Measurements from ENCODE around the gene ZNF384. TPM values are rescaled to one million over a fixed set of nuclear protein-coding genes. Genes with fewer than 3 reads are reported as not detected.

Gene ZNF384
- total RNA-seq, 1 experiment from 2014 or later, result 63.8 TPM

GRCh38 chr12:6620137-6620884 lies 68.9 kb downstream of the ZNF384 start:
- H3K36me3 Mint-ChIP-seq, result no peaks in the 10 kb centered on the region
- ChIA-PET CTCF (interaction anchor here (0.6 to 6.7 kb wide), 49 partner anchors 8 to 313 kb away, joined by 3 to 111 read pairs (median 5); partner anchors contain the start of genes ACRBP, CDCA3, COPS7A and LPAR5), POLR2A (interaction anchor here (0.5 to 1.4 kb wide), 5 partner anchors 24 to 252 kb away, joined by 3 to 4 read pairs (median 3); partner anchors contain the start of genes ACRBP and SPSB2)
- peak; percentile 87 for ATAC-seq
- peaks cover 6% of the 10 kb centered on the region; the same call in 1 of the 2 replicates for H3K4me1 Mint-ChIP-seq
- H3K4me3 Mint-ChIP-seq, result peak overlapping the region; percentile 57
- no peak overlapping the region for H3K27ac Mint-ChIP-seq
- DNase-seq (ENCODE audit: low spot score), result peak; percentile 88
- peaks cover 34% of the 10 kb centered on the region for H3K27me3 Mint-ChIP-seq (ENCODE audit: low read depth)
- no peaks in the 10 kb centered on the region for H3K9me3 Mint-ChIP-seq
- TF ChIP-seq ERG (CRISPR knock-in tag; IDR thresholded peaks at IDR 0.05), result no peak
- no peak for TF ChIP-seq ZNF671 (CRISPR knock-in tag; IDR thresholded peaks at IDR 0.05)
- TF ChIP-seq USF2 (CRISPR knock-in tag; IDR thresholded peaks at IDR 0.05), result no peak; the same call in 1 of the 2 replicates
- TF ChIP-seq ZNF423 (CRISPR knock-in tag; IDR thresholded peaks at IDR 0.05), result no peak
- no peak; the same call in 1 of the 2 replicates for TF ChIP-seq NFYB (CRISPR knock-in tag; conservative IDR thresholded peaks at IDR 0.05; ENCODE audit: low read depth)
- TF ChIP-seq ZSCAN18 (CRISPR knock-in tag; IDR thresholded peaks at IDR 0.05), result no peak
- no peak for TF ChIP-seq ZNF396 (CRISPR knock-in tag; IDR thresholded peaks at IDR 0.05; ENCODE audit: borderline replicate concordance)
- no peak for TF ChIP-seq HMGA2 (CRISPR knock-in tag; IDR thresholded peaks at IDR 0.05)
- no peak for TF ChIP-seq JAZF1 (CRISPR knock-in tag; IDR thresholded peaks at IDR 0.05)
- no peak for TF ChIP-seq GABPB1 (CRISPR knock-in tag; IDR thresholded peaks at IDR 0.05)
- TF ChIP-seq PRRX2 (CRISPR knock-in tag; IDR thresholded peaks at IDR 0.05), result no peak
- peak; percentile 93 for TF ChIP-seq ZBTB21 (CRISPR knock-in tag; IDR thresholded peaks at IDR 0.05; ENCODE audit: borderline replicate concordance)
- TF ChIP-seq NFATC4 (CRISPR knock-in tag; IDR thresholded peaks at IDR 0.05), result no peak
- no peak for TF ChIP-seq MXD4 (CRISPR knock-in tag; IDR thresholded peaks at IDR 0.05; ENCODE audit: borderline replicate concordance)
- TF ChIP-seq ZNF512 (CRISPR knock-in tag; IDR thresholded peaks at IDR 0.05; ENCODE audit: borderline replicate concordance), result no peak
- peak; percentile 87; the same call in 1 of the 2 replicates for TF ChIP-seq ATF3 (CRISPR knock-in tag; conservative IDR thresholded peaks at IDR 0.05)
- peak; percentile 98 for TF ChIP-seq SMAD3 (CRISPR knock-in tag; IDR thresholded peaks at IDR 0.05; ENCODE audit: borderline replicate concordance)
- TF ChIP-seq CBFB (CRISPR knock-in tag; IDR thresholded peaks at IDR 0.05; ENCODE audit: low read depth), result peak; percentile 76; the same call in 1 of the 2 replicates
- no peak for TF ChIP-seq CDX4 (CRISPR knock-in tag; IDR thresholded peaks at IDR 0.05; ENCODE audit: borderline replicate concordance)
- TF ChIP-seq AR (CRISPR knock-in tag; IDR thresholded peaks at IDR 0.05), result no peak
- TF ChIP-seq FOXP4 (CRISPR knock-in tag; IDR thresholded peaks at IDR 0.05), result peak; percentile 98
- TF ChIP-seq STAT6 (CRISPR knock-in tag; conservative IDR thresholded peaks at IDR 0.05; ENCODE audit: low read depth), result 0 out of 2 replicates have a peak, but pooled peaks have one; percentile 40
